ENCODE results near the gene PIP5K1C. TPM values are rescaled to one million over a fixed set of nuclear protein-coding genes. Genes with fewer than 3 reads are reported as not detected.

The PIP5K1C gene
- total RNA-seq, 1 donor from 2014 or later, result 42.0 TPM

- peaks cover 3% of the 10 kb centered on the region for H3K9me3 ChIP-seq (ENCODE audit: insufficient read depth, low read depth, low read length)
- H3K27me3 ChIP-seq (ENCODE audit: insufficient read depth, low read length), result no peaks in the 10 kb centered on the region
- no peak overlapping the region for H3K4me2 ChIP-seq (ENCODE audit: low read length)
- H3K79me2 ChIP-seq (ENCODE audit: insufficient read depth, low read length), result no peaks in the 10 kb centered on the region
- no peak overlapping the region for H3K27ac Mint-ChIP-seq (ENCODE audit: unreplicated experiment)
- no peak overlapping the region for H3K4me3 ChIP-seq (ENCODE audit: insufficient read depth, low read depth, low read length)
- DNase-seq (ENCODE audit: low read depth), result no peak
- no peaks in the 10 kb centered on the region for H3K36me3 ChIP-seq (ENCODE audit: insufficient read depth, low read length)
- H4K20me1 ChIP-seq (ENCODE audit: insufficient read depth, low read length), result no peaks in the 10 kb centered on the region
- TF ChIP-seq CTCF (IDR thresholded peaks at IDR 0.05; ENCODE audit: insufficient read depth, low read depth, low read length) (no peak), EZH2 (IDR thresholded peaks at IDR 0.05; ENCODE audit: insufficient read depth, low read length) (no peak)
- no peaks in the 10 kb centered on the region for H3K27me3 Mint-ChIP-seq (ENCODE audit: low read depth, unreplicated experiment)
- H3K4me1 Mint-ChIP-seq (ENCODE audit: low read depth, unreplicated experiment), result no peaks in the 10 kb centered on the region
- no peak overlapping the region for H3K27ac ChIP-seq (ENCODE audit: low read depth, low read length)
- no peaks in the 10 kb centered on the region for H3K9me3 Mint-ChIP-seq (ENCODE audit: unreplicated experiment)
- no peak for FAIRE-seq
- H3K9ac ChIP-seq (ENCODE audit: low read length), result no peak overlapping the region
- H3K36me3 Mint-ChIP-seq (ENCODE audit: low read depth, unreplicated experiment), result peaks cover 18% of the 10 kb centered on the region
- no peak overlapping the region for H3K4me3 Mint-ChIP-seq (ENCODE audit: unreplicated experiment)
- H3K4me1 ChIP-seq (ENCODE audit: insufficient read depth, low read length), result peaks cover 14% of the 10 kb centered on the region
- no peak overlapping the region for H2AFZ ChIP-seq (ENCODE audit: low read depth, low read length)
Observed at GRCh38 chr19:3653081-3653795, 47.0 kb downstream of the PIP5K1C start.

GRCh38 chr19:3652422-3652821, 47.8 kb downstream of the PIP5K1C start:
- H3K4me3 Mint-ChIP-seq (ENCODE audit: unreplicated experiment), result no peak overlapping the region
- Histone ChIP-seq H3K4me3 (ENCODE audit: insufficient read depth, low read depth, low read length) (no peak overlapping the region), H4K20me1 (ENCODE audit: insufficient read depth, low read length) (no peaks in the 10 kb centered on the region), H3K9ac (ENCODE audit: low read length) (no peak overlapping the region), H3K79me2 (ENCODE audit: insufficient read depth, low read length) (no peaks in the 10 kb centered on the region), H3K36me3 (ENCODE audit: insufficient read depth, low read length) (no peaks in the 10 kb centered on the region), H3K27ac (ENCODE audit: low read depth, low read length) (no peak overlapping the region), H3K4me1 (ENCODE audit: insufficient read depth, low read length) (peaks cover 14% of the 10 kb centered on the region), H2AFZ (ENCODE audit: low read depth, low read length) (no peak overlapping the region), H3K27me3 (ENCODE audit: insufficient read depth, low read length) (no peaks in the 10 kb centered on the region), H3K4me2 (ENCODE audit: low read length) (no peak overlapping the region), H3K9me3 (ENCODE audit: insufficient read depth, low read depth, low read length) (peaks cover 3% of the 10 kb centered on the region)
- peaks cover 16% of the 10 kb centered on the region for H3K36me3 Mint-ChIP-seq (ENCODE audit: low read depth, unreplicated experiment)
- no peaks in the 10 kb centered on the region for H3K27me3 Mint-ChIP-seq (ENCODE audit: low read depth, unreplicated experiment)
- H3K4me1 Mint-ChIP-seq (ENCODE audit: low read depth, unreplicated experiment), result no peaks in the 10 kb centered on the region
- TF ChIP-seq EZH2 (IDR thresholded peaks at IDR 0.05; ENCODE audit: insufficient read depth, low read length), result no peak
- no peak for TF ChIP-seq CTCF (IDR thresholded peaks at IDR 0.05; ENCODE audit: insufficient read depth, low read depth, low read length)
- H3K27ac Mint-ChIP-seq (ENCODE audit: unreplicated experiment), result no peak overlapping the region
- DNase-seq (ENCODE audit: low read depth) (no peak), FAIRE-seq (no peak)
- no peaks in the 10 kb centered on the region for H3K9me3 Mint-ChIP-seq (ENCODE audit: unreplicated experiment)

- peaks cover 1% of the 10 kb centered on the region for H4K20me1 ChIP-seq (ENCODE audit: insufficient read depth, low read length)
- H3K9me3 ChIP-seq (ENCODE audit: insufficient read depth, low read depth, low read length), result no peaks in the 10 kb centered on the region
- H3K4me1 ChIP-seq (ENCODE audit: insufficient read depth, low read length), result peaks cover 14% of the 10 kb centered on the region
- H2AFZ ChIP-seq (ENCODE audit: low read depth, low read length), result no peak overlapping the region
- H3K36me3 Mint-ChIP-seq (ENCODE audit: low read depth, unreplicated experiment), result peaks cover 11% of the 10 kb centered on the region
- H3K79me2 ChIP-seq (ENCODE audit: insufficient read depth, low read length), result no peaks in the 10 kb centered on the region
- H3K9me3 Mint-ChIP-seq (ENCODE audit: unreplicated experiment), result no peaks in the 10 kb centered on the region
- H3K27ac Mint-ChIP-seq (ENCODE audit: unreplicated experiment), result no peak overlapping the region
- no peaks in the 10 kb centered on the region for H3K36me3 ChIP-seq (ENCODE audit: insufficient read depth, low read length)
- no peak overlapping the region for H3K27ac ChIP-seq (ENCODE audit: low read depth, low read length)
- FAIRE-seq, result no peak
- H3K27me3 ChIP-seq (ENCODE audit: insufficient read depth, low read length), result no peaks in the 10 kb centered on the region
- TF ChIP-seq EZH2 (IDR thresholded peaks at IDR 0.05; ENCODE audit: insufficient read depth, low read length) (no peak), CTCF (IDR thresholded peaks at IDR 0.05; ENCODE audit: insufficient read depth, low read depth, low read length) (no peak)
- no peaks in the 10 kb centered on the region for H3K4me1 Mint-ChIP-seq (ENCODE audit: low read depth, unreplicated experiment)
- DNase-seq (ENCODE audit: low read depth), result no peak
- H3K27me3 Mint-ChIP-seq (ENCODE audit: low read depth, unreplicated experiment), result no peaks in the 10 kb centered on the region
- no peak overlapping the region for H3K4me2 ChIP-seq (ENCODE audit: low read length)
- no peak overlapping the region for H3K4me3 Mint-ChIP-seq (ENCODE audit: unreplicated experiment)
- no peak overlapping the region for H3K4me3 ChIP-seq (ENCODE audit: insufficient read depth, low read depth, low read length)
- H3K9ac ChIP-seq (ENCODE audit: low read length), result no peak overlapping the region
Observed at GRCh38 chr19:3651684-3652083, 48.6 kb downstream of the PIP5K1C start.

Data from astrocyte (in vitro differentiated cells and primary cell).